Posterior vena cava (tissue), 2 donors: ENCODE data around the gene MAPKAP1. TPM values are rescaled to one million over a fixed set of nuclear protein-coding genes. Genes with fewer than 3 reads are reported as not detected.

Source experiments
- DNase-seq: peaks from one replicate; pipeline ENCODE4 v3.0.0-alpha.2; 2020; ENCODE audit warnings: low spot score
- intact Hi-C, 2 donors: fragments of 100-400 bp; cut with DNase I; formaldehyde crosslinking; loops; one replicate each; pipeline versions ENCODE4 v1.14.1 to v1.14.2; 2022 to 2023
- total RNA-seq, 2 donors: library from RNA; stranded (reverse); fragmentation: NEBNext Ultra II Directional; extraction: Animal tissue kit (Norgen Biotek cat#: 25700); gene quantifications; one replicate each; pipeline ENCODE4 v1.2.1, GENCODE V29; 2021
- donor health status: DM: yes; HTN: yes; CAD: no.
- donor health status: DM: yes; HTN: yes; CAD: no.

Gene MAPKAP1
- total RNA-seq, 2 donors from 2014 or later = 56.1 to 62.2 TPM

DNA sequence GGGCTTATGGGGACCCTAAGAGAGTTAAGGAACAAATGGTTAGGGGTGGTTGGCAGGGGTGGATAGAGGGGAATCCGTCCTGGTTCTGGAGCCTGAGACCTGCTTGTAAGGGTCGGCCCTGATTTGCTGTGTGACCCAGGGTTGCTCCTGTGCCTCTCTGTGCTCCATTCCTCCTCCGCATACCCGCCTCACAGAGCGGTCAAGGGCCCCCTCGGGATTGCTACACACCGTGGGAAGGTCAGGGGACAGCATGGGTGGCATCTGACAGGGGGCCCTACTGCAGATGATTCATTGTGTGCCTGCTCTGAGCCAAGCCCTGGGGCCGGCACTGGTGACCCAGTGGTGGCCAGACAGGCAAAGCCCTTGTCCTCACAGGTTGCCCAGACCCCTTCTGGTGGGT, 283.0 kb downstream of the MAPKAP1 start:
- intact Hi-C loops = no loop called here
- no peak for DNase-seq

DNA sequence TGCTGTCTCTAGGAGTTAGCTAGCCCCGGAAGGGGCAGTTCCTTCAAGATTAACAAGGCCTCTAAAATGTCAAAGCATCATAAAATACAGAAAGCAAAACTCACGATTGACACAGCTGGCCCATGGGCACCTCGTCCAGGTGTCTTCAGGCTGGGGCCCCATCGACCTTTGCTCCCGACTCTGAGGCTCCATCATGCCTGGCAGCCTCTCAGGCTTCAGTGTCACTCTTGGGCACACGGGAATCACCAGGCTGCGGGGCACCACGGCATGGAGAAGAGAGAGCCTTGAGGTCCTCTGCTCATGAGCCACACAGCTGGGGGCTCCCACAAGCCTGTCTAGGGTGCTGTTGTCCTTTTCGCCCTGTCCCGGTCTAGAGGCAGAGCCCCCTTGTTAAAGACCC, 284.2 kb downstream of the MAPKAP1 start:
- DNase-seq = no peak
- intact Hi-C loops = no loop called here

DNA sequence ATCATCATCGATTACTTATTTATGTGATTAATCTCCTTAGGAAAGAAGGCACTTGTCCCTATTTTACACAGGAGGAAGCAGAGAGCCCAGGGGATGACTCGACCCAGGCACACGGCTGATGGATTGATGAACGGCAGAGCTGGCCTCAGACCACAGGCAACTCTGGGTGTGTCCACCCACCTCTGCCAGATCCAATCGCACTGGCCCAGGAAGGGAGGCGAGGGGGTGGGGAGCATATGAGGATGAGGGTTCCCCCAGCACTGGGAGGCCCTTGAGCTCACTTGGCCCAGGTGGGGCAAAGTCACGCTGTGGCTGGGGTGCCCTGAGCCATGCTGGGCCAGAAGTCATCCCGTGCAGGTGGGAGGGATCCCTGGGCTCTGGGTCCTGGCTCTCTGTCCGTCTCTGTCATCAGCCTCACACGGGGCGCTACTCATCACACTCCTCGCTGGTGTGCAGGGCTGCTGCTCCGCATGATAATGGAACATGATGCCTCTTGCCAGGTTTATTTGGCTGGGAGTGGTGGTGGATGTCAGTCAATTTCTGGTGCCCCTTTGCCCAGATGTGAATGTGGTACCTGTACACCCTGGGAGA, 285.3 kb downstream of the MAPKAP1 start:
- DNase-seq = no peak
- intact Hi-C loops = no loop called here

DNA sequence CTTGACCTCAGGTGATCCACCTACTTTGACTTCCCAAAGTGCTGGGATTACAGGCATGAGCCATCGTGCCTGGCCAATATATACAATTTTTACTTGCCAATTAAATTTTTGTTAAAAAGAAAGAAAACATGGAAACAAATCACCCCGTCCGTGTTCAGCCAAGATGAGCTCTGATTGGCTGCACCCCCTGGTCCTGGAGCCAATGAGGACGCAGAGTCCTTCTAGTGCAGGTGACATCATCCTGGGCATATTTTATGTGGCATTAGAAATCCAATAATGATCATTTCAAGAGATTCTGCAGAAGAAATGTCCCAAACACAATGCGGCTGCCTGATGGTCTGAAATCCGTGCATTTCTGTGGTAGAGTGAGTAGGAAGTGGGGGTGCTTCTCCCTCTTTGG, 285.8 kb downstream of the MAPKAP1 start:
- no peak for DNase-seq
- intact Hi-C loops = no loop called here

DNA sequence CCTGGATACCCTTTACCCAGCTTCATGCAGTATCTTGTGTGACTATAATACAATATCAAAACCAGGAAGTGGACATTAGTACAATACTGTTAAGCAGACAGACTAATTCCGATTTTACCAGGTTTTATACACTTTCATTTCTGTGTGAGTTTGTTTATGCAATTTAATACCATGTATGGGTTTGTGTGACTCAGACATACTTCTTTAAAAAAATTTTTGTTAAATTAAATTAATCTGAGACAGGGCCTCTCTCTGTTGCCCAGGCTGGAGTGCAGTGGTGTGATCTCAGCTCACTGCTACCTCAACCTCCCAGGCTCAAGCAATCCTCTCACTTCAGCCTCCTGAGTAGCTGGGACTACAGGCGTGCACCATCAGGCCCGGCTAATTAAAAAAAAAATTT, 288.6 kb downstream of the MAPKAP1 start:
- intact Hi-C loops = no loop called here

DNA sequence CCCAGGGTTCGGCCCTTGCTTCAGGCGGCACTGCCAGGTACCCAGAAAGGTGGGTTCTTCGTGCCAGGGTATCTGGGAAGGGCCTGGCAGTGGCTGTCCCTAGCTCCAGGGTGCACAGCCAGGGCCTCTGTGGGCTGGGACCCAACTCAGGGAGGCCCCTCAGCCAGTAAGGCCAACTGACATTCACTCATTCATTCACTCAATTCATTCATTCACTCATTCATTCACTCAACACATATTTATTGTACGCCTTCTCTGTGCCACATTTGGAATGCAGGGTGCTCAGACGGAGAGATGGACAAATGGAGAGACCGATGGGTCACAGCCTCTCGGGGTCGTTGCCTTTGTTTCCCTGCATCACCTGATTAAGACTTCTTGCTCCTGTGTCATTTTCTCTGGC, 290.5 kb downstream of the MAPKAP1 start:
- DNase-seq = no peak
- intact Hi-C loops = no loop called here

More for the DNA sequence above, 288.6 kb downstream of the MAPKAP1 start:
- DNase-seq = no peak

DNA sequence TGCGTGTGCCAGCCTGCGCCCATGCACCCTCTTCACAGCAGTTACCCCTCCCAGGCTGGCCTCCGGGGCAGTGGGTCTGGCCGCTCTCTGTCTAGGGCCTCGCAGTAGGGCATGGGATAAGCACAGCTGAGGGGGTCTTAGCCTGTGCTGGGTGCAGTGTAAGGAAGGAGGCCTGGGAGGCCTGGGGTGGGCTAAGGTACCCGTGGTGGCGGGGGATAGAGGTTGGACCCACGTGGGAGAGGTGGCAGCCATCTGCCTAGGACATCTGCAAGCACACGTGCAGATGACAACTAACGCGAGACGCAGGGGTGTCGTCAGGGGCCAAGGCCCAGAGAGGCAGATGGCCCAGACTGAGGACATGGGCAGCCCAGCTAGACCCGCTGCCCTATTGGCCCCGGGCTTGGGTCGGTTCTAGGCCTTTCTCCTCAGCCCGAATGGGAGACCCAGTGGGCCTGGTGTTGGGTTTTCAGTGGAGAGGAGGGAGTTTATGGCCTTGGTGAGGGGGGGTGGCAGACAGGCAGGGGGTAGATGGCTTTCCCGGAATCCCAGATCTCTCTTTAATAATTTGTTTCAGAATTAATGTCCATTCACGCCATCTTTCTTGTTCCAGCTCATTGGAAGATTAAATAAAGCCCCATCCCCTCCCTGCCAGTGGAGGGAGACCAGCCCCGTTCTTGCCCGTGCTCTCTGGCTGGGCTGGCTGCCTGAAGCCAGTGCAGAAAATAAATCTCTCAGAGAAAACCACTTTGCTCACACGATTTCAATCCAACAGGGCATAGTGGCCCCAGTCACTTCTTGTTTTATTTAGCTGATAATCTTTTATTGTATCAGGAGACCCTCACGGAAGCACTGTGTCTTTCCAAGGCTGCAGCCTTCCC, 291.2 kb downstream of the MAPKAP1 start:
- intact Hi-C loops = no loop called here
- DNase-seq = no peak

DNA sequence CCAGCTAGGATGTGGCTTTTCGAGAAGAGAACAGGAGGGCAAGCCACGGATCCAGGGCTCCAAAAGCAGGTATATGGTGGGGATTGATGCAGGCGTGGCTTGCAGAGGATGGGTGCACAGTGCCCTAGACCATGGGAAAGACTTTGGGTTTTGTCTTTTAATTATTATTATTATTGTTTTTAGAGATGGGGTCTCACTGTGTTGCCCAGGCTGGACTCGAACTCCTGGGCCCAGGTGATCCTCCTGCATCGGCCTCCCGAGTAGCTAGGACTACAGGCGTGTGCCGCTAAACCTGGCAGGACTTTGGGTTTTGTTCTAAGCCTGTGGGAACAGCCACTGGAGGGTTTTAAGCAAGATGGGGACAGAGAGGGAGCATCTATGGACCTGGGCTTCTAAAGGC, 293.4 kb downstream of the MAPKAP1 start:
- intact Hi-C loops = no loop called here

DNA sequence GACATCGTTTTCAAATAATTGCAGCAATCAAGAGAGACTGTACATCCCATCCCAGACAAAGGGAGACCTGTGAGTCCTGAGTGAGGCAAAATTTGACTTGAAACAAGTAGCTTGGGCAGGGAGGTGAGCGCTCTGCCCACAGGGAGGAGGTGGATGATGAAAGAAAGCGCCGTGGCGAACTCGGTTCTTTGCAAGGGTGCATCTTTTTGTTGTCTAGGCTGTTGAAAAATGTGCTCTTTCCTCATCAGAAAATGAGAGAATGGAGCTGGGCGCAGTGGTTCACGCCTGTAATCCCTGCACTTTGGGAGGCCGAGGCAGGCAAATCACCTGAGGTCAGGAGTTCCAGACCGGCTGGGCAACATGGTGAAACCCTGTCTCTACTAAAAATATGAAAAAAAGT, 294.8 kb downstream of the MAPKAP1 start:
- intact Hi-C loops = no loop called here
- no peak for DNase-seq

More for the DNA sequence above, 293.4 kb downstream of the MAPKAP1 start:
- no peak for DNase-seq

DNA sequence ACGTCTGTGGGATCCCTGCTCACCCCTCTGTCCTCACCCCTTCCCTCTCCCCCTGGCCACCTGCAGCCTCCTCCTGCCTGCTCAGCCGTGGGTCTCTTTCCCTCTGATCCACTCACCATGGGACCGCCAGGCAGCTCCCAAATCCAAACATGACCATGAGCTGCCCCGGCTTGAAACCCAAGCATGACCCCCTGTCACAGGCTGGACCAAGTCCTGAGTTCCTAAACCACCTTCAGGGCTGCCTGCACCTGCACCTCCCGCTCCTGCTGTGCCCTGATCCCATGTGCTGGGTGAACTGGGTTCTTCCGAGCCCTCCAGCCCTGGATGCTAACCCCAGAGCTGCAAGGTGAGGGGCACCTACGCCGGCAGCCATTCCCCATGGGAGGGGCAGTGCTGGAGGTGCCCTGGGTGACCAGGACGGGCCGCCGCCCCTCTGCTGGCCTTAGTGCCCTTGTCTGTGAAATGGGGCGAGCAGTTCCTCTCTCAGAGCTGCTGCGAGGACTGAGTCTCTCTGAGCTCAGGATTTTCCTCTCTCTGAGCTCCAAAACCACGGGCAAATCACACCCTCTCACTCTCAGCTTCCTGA, 295.7 kb downstream of the MAPKAP1 start:
- intact Hi-C loops = no loop called here

DNA sequence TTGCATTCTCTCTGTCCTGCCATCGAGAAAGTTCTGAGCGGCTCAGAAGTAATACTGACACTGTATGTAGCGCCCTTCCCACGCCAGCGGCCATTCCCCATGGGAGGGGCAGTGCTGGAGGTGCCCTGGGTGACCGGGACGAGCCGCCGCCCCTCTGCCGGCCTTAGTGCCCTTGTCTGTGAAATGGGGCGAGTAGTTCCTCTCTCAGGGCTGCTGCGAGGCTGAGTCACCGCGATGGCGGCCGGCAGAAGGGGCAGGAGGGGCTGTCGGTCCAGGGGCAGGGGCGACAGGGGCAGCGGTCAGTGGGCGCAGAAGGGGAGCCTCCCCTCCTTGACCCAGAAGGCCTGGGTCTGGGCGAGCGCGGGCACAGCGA, 296.5 kb downstream of the MAPKAP1 start:
- intact Hi-C loops = no loop called here
- DNase-seq = no peak

More for the DNA sequence above, 295.7 kb downstream of the MAPKAP1 start:
- no peak for DNase-seq

DNA sequence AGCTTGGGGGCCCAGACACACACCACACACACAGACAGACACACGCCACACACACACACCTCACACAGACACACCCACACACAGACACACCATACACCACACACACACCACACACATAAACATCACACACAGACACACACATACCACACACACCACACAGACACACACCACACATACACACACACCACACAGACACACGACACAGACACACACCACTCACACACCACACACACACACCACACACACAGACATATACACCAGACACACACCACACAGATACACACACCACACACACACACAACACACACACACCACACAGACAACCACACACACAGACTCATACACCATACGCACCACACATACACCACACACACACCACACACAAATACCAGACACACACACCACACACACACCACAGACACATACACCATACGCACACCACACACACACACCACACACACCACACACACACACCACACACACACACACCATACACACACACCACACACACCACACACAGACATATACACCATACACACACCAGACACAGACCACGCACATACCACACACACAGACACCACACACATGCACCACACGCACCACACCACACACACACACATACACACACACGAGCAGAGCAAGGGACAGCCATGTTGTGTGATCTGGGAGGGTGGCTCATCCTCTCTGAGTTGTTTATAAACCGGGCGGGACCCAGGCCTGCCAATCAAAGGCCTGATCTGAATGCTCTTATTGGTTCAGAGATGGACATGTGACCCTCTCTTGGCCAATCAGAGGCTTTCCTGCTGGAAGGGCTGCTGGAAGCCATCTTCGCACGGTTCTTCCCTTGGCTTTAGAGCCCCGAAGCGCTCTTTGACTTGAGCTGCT, 297.1 kb downstream of the MAPKAP1 start:
- intact Hi-C loops = loop anchor here (5.0 to 10.0 kb wide), 3 partner anchors 222 to 985 kb away; no protein-coding TSS in a partner anchor
- no peak for DNase-seq

DNA sequence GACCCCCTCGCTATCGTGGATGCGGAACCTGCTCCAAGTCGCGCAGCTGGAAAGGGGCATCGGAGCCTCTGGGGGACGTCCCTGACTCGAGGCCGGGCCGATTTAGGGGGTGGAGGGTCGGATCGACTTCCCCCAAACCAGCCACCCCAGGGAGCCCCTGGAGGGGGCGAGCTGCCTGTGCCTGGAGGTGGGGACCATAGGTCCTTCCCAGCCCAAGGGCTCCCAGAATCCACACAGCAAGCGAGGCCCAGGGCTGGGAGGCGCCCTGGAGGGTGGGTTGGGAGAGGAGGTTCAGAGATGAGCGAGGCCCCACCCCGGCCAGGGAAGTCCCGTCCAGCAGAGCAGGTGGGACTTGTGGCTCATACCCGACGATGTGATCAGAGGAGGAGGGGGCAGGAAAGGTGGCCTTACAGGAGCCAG, 297.8 kb downstream of the MAPKAP1 start:
- DNase-seq = no peak
- intact Hi-C loops = loop anchor here (5.0 to 10.0 kb wide), 3 partner anchors 223 to 986 kb away; no protein-coding TSS in a partner anchor

DNA sequence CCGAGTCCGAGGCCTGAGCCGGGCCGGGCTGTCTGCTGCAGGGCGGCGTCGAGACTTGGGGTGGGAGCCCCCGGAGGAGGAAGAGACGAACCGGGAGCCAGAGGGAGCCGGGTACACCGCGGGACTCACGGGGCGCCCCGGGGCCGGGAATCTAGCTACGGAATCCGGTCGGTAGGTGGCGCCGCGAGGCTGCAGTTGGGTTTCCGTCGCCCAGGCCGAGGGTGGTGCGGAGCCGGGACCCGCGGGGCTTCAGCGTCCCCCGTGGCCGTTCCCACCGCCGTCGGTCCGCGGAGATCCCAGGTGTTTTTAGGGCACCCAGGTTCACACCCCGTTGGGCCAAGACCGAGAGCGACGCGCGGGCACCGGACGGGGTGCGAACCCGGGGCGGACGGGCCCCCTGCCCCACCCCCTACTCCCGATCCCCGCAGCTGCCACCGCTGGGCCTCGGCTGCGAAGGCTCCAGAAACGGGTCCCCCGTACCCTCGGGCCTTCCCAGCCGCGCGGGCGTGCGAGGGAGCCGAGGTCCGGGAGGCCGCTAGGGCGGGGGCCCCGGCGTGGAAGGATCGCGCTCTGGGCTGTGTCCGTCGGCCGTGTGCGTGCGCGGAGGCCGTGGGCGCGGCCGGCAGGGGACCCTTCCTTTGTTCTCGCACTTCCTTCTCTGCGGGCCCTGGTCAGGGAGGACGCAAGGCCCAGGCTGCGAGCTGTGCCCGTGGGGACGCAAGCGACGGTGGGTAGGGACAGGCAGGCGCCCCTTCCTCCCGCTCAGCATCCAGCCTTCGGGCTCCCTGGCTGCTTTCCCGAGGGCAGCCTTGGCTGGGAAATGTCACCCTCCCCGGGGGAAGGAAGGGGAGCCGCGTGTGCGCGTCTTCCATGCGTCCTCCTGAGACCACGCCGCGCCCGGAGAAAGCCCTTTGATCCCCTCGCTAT, 298.8 kb downstream of the MAPKAP1 start:
- intact Hi-C loops = loop anchor here (2.0 to 10.0 kb wide), 4 partner anchors 223 to 987 kb away; no protein-coding TSS in a partner anchor
- DNase-seq = peak; percentile 94

DNA sequence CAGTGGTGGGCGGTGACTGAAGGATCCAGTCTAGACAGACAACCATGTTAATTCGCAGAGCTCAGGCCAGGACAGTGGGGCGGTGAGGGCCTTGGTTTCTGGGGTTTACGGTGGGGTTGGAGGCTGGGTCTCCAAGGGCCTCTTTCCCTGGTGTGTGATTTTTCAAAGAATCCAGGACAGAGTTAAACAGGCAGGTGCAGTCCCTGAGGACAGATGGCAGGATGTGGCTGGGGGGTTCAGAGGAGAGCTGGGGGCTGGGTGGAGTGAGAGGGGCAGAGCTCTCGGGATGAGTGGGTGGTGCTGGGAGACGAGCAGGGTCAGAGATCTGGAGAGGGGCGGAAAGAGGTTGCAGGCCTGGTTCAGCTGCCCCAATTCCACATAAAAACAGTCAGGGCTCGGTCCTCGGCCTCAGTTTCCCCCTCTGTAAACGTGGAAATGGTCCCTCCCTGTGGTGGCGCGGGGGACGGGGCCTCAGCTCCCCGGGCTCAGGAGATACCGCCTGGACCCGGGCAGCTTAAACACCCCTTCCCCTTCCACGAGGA, 299.5 kb downstream of the MAPKAP1 start:
- DNase-seq = no peak
- intact Hi-C loops = loop anchor here (2.0 to 10.0 kb wide), 4 partner anchors 223 to 987 kb away; no protein-coding TSS in a partner anchor

DNA sequence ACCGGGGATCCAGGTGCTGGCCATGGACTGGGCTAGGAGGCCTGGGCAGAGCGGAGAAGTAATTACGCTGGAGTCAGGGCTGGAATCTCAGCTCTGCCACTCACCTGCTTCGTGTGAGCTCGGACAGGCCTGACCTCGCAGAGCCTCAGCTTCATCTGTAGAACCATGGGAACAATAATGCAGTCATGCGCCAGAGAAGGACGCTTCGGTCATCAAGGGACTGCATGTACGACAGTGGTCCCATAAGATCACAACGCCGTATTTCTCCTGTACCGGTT, 300.3 kb downstream of the MAPKAP1 start:
- DNase-seq = no peak
- intact Hi-C loops = loop anchor here (2.0 to 10.0 kb wide), 4 partner anchors 224 to 988 kb away; no protein-coding TSS in a partner anchor

DNA sequence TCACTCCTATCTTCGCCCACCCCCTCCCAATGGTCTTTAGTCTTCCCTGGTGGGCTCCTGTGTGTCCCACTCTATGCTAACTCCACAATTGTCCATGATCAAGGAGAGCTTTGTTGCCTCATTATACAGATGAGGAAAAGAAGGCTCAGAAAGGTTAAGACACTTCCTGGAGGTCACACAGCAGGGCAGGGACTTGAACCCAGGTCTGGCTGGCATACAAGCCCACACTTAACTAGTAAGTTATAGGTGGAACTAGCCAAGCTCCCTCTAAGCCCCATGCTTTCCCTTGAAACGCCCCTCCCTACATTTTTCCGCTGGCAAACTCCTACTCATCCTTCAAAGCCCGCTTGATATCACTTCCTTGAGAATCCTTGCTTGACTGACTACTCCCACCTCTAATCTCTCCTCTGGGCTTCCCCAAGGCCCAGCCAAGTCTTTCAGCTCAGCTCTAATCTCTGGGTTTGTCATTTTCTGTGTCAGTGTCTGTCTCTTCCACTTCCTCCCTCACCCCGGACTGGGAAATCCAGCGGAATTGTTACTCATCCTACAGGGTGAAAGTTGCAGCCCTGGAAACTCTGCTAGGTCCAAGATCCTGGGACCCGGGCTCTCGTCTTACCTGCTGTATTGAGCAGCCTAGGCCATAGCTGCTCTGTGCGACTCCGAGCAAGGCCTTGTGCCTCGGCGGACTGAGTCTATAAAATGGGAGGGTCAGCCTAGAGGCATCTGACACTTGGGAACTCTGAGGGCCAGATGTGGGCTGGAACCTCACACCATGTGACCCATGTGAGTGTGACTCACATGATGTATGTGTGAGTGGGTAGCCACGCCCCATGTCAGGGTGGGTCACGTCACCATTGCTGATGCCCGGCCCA, 300.8 kb downstream of the MAPKAP1 start:
- DNase-seq = no peak
- intact Hi-C loops = loop anchor here (2.0 to 10.0 kb wide), 4 partner anchors 225 to 989 kb away; no protein-coding TSS in a partner anchor
